Left renal cortex interstitium (tissue), 4 donors: ENCODE data around the gene SPECC1. TPM values are rescaled to one million over a fixed set of nuclear protein-coding genes. Genes with fewer than 3 reads are reported as not detected.
"Not testable (repeated sequence)": the region's sequence is repeated elsewhere in the genome, so short reads cannot be mapped to it uniquely, and the experiment has no call there.

Experiments
- DNase-seq, 4 donors: peaks; one replicate each; pipeline ENCODE4 v3.0.0-alpha.2; 2013; ENCODE audit warnings: low read depth in 4 of 4, low spot score in 2 of 4, missing footprints in 1 of 4
- polyA plus RNA-seq, 4 donors: library from polyadenylated mRNA; unstranded; fragments of 120-200 nt; gene quantifications; one replicate each; pipeline ENCODE4 v1.2.1, GENCODE V29; 2013; ENCODE audit not compliant: insufficient read length in 4 of 4

SPECC1 gene
- polyA plus RNA-seq, 4 donors, result 10.5 to 20.0 (median 14.4) TPM

GRCh38 chr17:20257798-20258197 is 248.6 kb downstream of the SPECC1 start:
- DNase-seq, result no peak

GRCh38 chr17:20259668-20260067 is 250.5 kb downstream of the SPECC1 start:
- no peak for DNase-seq

- DNase-seq, result no peak
Observed at GRCh38 chr17:20260268-20260667, 251.1 kb downstream of the SPECC1 start.

GRCh38 chr17:20262226-20263114 is 253.3 kb downstream of the SPECC1 start:
- DNase-seq, result no peak

GRCh38 chr17:20263115-20263433 is 253.9 kb downstream of the SPECC1 start:
- DNase-seq, result not testable (repeated sequence)

- no peak for DNase-seq
Observed at GRCh38 chr17:20263595-20263994, 254.4 kb downstream of the SPECC1 start.

- no peak for DNase-seq
Observed at GRCh38 chr17:20264996-20265395, 255.8 kb downstream of the SPECC1 start.

- DNase-seq, result no peak
Observed at GRCh38 chr17:20266806-20267458, 257.8 kb downstream of the SPECC1 start.

- DNase-seq, result no peak
Observed at GRCh38 chr17:20267459-20267842, 258.3 kb downstream of the SPECC1 start.

- DNase-seq, result no peak
Observed at GRCh38 chr17:20270369-20270768, 261.2 kb downstream of the SPECC1 start.

- no peak for DNase-seq
Observed at GRCh38 chr17:20271011-20271610, 262.0 kb downstream of the SPECC1 start.

- no peak for DNase-seq
Observed at GRCh38 chr17:20273741-20274500, 264.8 kb downstream of the SPECC1 start.

- DNase-seq, result no peak
Observed at GRCh38 chr17:20275653-20276052, 266.5 kb downstream of the SPECC1 start.

- no peak for DNase-seq
Observed at GRCh38 chr17:20276421-20276820, 267.3 kb downstream of the SPECC1 start.

- no peak for DNase-seq
Observed at GRCh38 chr17:20278805-20279204, 269.6 kb downstream of the SPECC1 start.

- no peak for DNase-seq
Observed at GRCh38 chr17:20279631-20280030, 270.5 kb downstream of the SPECC1 start.

GRCh38 chr17:20280051-20280450 is 270.9 kb downstream of the SPECC1 start:
- no peak for DNase-seq

GRCh38 chr17:20280851-20281250 is 271.7 kb downstream of the SPECC1 start:
- DNase-seq, result no peak

- no peak for DNase-seq
Observed at GRCh38 chr17:20281860-20282259, 272.7 kb downstream of the SPECC1 start.

- no peak for DNase-seq
Observed at GRCh38 chr17:20282526-20283308, 273.6 kb downstream of the SPECC1 start.
